ENCODE data around the gene PAPOLB.

Gene PAPOLB

GRCh38 chr7:4825081-4825480 is 36.7 kb downstream of the PAPOLB start:
- Histone ChIP-seq H3K36me3 (ENCODE audit: control insufficient read depth, insufficient read depth, low read length) (no peaks in the 10 kb centered on the region), H3K9me3 (ENCODE audit: control insufficient read depth, low read length) (no peaks in the 10 kb centered on the region), H3K4me1 (no peaks in the 10 kb centered on the region), H3K27ac (no peak overlapping the region), H3K4me3 (ENCODE audit: low read depth, low read length) (no peak overlapping the region), H3K4me2 (ENCODE audit: low read length) (no peak overlapping the region), H3K79me2 (no peaks in the 10 kb centered on the region), H2AFZ (no peak overlapping the region), H3K27me3 (ENCODE audit: control insufficient read depth, insufficient read depth, low read length) (no peaks in the 10 kb centered on the region), H3K9ac (no peak overlapping the region)
- no peak for TF ChIP-seq CTCF (IDR thresholded peaks at IDR 0.05)

GRCh38 chr7:4824120-4824775 is 37.6 kb downstream of the PAPOLB start:
- Histone ChIP-seq H3K27me3 (ENCODE audit: control insufficient read depth, insufficient read depth, low read length) (no peaks in the 10 kb centered on the region), H2AFZ (no peak overlapping the region), H3K9ac (no peak overlapping the region), H3K4me3 (ENCODE audit: low read depth, low read length) (no peak overlapping the region), H3K4me1 (no peaks in the 10 kb centered on the region), H3K9me3 (ENCODE audit: control insufficient read depth, low read length) (no peaks in the 10 kb centered on the region), H3K27ac (no peak overlapping the region), H3K79me2 (no peaks in the 10 kb centered on the region), H3K4me2 (ENCODE audit: low read length) (no peak overlapping the region), H3K36me3 (ENCODE audit: control insufficient read depth, insufficient read depth, low read length) (no peaks in the 10 kb centered on the region)
- no peak for TF ChIP-seq CTCF (IDR thresholded peaks at IDR 0.05)

DNA sequence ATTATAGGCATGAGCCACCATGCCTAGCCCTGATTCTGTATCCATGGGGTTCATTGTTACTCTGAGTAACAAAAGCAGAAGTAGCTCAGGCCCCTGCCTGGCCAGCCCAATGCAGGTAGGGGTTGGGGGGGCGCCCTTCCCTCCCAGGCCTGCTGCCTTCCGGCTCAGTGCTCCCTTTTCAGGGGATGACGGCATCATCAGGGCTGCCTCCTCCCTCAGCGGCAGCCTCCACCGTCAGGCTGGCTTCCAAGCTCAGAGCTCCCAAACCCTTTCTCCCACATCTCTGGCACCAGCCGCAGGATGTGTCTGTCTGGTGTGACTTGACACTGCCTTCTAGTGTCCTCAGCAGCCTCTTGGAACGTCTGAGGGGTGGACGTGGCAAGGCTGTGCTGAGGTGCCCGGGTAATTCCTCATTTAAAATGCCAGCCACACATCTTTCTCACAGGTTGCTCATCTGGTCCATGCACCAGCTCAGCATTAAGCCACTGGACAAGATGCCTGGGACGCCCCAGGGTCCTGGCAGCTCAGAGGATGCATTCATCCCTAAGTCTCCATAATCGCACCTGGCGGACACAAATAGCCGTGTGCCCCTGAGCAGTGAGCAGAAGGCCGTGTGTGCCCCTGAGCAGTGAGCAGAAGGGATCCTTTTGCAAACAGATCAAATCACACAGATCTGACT is 38.2 kb downstream of the PAPOLB start:
- no peak overlapping the region for H2AFZ ChIP-seq
- no peaks in the 10 kb centered on the region for H3K79me2 ChIP-seq
- H3K4me2 ChIP-seq (ENCODE audit: low read length) = no peak overlapping the region
- no peaks in the 10 kb centered on the region for H3K9me3 ChIP-seq (ENCODE audit: control insufficient read depth, low read length)
- no peak overlapping the region for H3K27ac ChIP-seq
- H3K4me1 ChIP-seq = no peaks in the 10 kb centered on the region
- H3K9ac ChIP-seq = no peak overlapping the region
- H3K27me3 ChIP-seq (ENCODE audit: control insufficient read depth, insufficient read depth, low read length) = no peaks in the 10 kb centered on the region
- H3K36me3 ChIP-seq (ENCODE audit: control insufficient read depth, insufficient read depth, low read length) = no peaks in the 10 kb centered on the region
- no peak overlapping the region for H3K4me3 ChIP-seq (ENCODE audit: low read depth, low read length)
- no peak for TF ChIP-seq CTCF (IDR thresholded peaks at IDR 0.05)

DNA sequence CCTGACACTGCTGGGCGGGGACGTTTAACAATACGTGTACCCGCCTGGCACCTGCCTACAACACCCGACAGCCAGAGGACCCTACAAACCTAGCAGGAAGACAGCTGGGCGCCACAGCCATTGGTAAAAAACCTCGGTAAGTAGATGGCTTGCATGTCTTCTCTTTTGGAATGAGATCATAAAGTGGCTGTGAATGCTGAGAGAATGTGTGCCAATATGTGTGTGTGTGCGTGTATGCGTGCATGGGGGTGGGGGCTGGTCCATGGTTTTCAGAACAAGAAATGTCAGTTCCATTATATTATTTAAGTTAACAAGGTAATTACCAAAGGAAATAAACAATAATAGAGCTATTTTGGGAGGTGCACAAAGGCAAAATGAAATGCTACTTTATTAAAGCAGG is 39.2 kb downstream of the PAPOLB start:
- Histone ChIP-seq H3K9me3 (ENCODE audit: control insufficient read depth, low read length) (no peaks in the 10 kb centered on the region), H3K9ac (no peak overlapping the region), H3K4me1 (no peaks in the 10 kb centered on the region), H3K4me3 (ENCODE audit: low read depth, low read length) (no peak overlapping the region), H3K79me2 (no peaks in the 10 kb centered on the region), H3K36me3 (ENCODE audit: control insufficient read depth, insufficient read depth, low read length) (no peaks in the 10 kb centered on the region), H3K27ac (no peak overlapping the region), H3K27me3 (ENCODE audit: control insufficient read depth, insufficient read depth, low read length) (no peaks in the 10 kb centered on the region), H2AFZ (no peak overlapping the region), H3K4me2 (ENCODE audit: low read length) (no peak overlapping the region)
- no peak for TF ChIP-seq CTCF (IDR thresholded peaks at IDR 0.05)

Measured in parathyroid adenoma (tissue), 2 donors.